ENCODE data around the gene CCDC8.
"Not testable (repeated sequence)": the region's sequence is repeated elsewhere in the genome, so short reads cannot be mapped to it uniquely, and the experiment has no call there.

CCDC8 gene

DNA sequence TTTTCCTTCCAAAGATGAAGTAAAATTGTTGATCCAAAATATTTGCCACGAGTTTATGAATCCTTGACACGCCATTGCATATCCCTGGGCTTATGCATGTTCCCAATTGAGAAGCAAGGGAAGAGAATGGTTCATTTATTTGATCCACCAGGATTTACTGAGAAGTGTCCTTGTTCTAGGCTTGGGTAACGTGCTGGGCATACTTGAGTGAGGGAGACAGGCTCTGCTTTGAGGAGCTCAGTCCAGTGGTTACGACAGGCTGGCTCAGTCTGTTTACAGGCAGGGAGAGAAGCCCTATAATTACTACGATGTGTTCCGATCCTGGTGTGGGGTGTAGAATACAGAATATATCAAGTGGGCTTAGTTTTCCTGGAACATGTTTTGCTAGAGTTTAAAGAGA lies 21.6 kb upstream of the CCDC8 start:
- no peak for TF ChIP-seq Cebpa-rat (IDR thresholded peaks at IDR 0.05)
- Histone ChIP-seq H3K4me3 (no peak overlapping the region), H3K9me3 (replicated peaks in 1 of 11) (no peaks in the 10 kb centered on the region; a peak in 1 of 22 replicates), H3K4me1 (peaks cover 0 to 18% (median 8%) of the 10 kb centered on the region in 10 experiments; a peak in 13 of 20 replicates), H3K36me3 (no peaks in the 10 kb centered on the region), H3K4me2 (no peak overlapping the region), H4K20me1 (no peaks in the 10 kb centered on the region), H3K27me3 (no peaks in the 10 kb centered on the region), H3K9ac (no peak overlapping the region), H3K27ac (no peak overlapping the region)

- H3K27ac ChIP-seq; H3K4me3 ChIP-seq; H4K20me1 ChIP-seq; H3K27me3 ChIP-seq; H3K4me2 ChIP-seq; H3K9ac ChIP-seq; H3K9me3 ChIP-seq (replicated peaks in 1 of 11); H3K36me3 ChIP-seq: not testable (repeated sequence)
- peaks cover 3 to 34% (median 20%) of the 10 kb centered on the region in 10 experiments; a peak in 18 of 20 replicates for H3K4me1 ChIP-seq
These were observed 20.1 kb upstream of the CCDC8 start for GRCh38 chr19:46433470-46433869.

- no peak overlapping the region for H3K4me3 ChIP-seq
- H3K27me3 ChIP-seq, result peaks cover 9 to 21% (median 16%) of the 10 kb centered on the region in 11 experiments
- no peak overlapping the region for H3K27ac ChIP-seq
- H3K9me3 ChIP-seq (replicated peaks in 1 of 11), result no peaks in the 10 kb centered on the region; a peak in 1 of 22 replicates
- H3K36me3 ChIP-seq, result no peaks in the 10 kb centered on the region
- peaks cover 6 to 46% (median 26%) of the 10 kb centered on the region in 10 experiments; a peak in 18 of 20 replicates for H3K4me1 ChIP-seq
- peaks cover 0 to 5% (median 0%) of the 10 kb centered on the region in 11 experiments; a peak in 1 of 22 replicates for H4K20me1 ChIP-seq
- no peak for TF ChIP-seq Cebpa-rat (IDR thresholded peaks at IDR 0.05)
- no peak overlapping the region for H3K9ac ChIP-seq
- peak overlapping the region in 3 of 11 experiments; percentile 7 to 25 (median 15); a peak in 1 of 22 replicates for H3K4me2 ChIP-seq
These were observed 18.5 kb upstream of the CCDC8 start for GRCh38 chr19:46431824-46432223.

DNA sequence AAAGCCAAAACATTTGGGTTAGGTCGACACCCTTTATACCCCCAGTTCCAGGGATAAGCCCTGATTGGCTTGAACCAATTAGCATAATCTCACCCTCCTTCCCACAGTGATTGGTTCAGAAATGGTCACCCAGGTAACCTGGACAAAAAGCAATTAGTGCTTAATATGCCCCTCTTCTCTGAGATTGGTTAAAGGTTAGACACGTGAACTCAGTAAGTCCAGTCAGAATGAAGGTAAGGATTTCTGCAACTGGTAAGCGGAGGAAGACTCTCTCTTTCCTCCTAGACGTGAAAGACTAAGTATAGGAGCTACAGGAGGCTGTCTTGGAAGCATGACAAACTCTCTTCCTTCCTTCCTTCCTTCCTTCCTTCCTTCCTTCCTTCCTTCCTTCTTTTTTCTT lies 16.6 kb upstream of the CCDC8 start:
- Histone ChIP-seq H3K36me3 (no peaks in the 10 kb centered on the region), H3K4me2 (peak overlapping the region in 7 of 11 experiments; percentile 3 to 60 (median 34); a peak in 11 of 22 replicates), H3K9me3 (replicated peaks in 1 of 11) (peaks cover 0 to 6% (median 0%) of the 10 kb centered on the region in 11 experiments; a peak in 2 of 22 replicates), H3K4me3 (no peak overlapping the region), H3K9ac (no peak overlapping the region), H3K27me3 (peaks cover 27 to 39% (median 34%) of the 10 kb centered on the region in 11 experiments), H3K27ac (no peak overlapping the region), H3K4me1 (peaks cover 6 to 49% (median 26%) of the 10 kb centered on the region in 10 experiments; a peak in 18 of 20 replicates), H4K20me1 (peaks cover 0 to 5% (median 0%) of the 10 kb centered on the region in 11 experiments; a peak in 2 of 22 replicates)
- TF ChIP-seq Cebpa-rat (IDR thresholded peaks at IDR 0.05), result no peak

DNA sequence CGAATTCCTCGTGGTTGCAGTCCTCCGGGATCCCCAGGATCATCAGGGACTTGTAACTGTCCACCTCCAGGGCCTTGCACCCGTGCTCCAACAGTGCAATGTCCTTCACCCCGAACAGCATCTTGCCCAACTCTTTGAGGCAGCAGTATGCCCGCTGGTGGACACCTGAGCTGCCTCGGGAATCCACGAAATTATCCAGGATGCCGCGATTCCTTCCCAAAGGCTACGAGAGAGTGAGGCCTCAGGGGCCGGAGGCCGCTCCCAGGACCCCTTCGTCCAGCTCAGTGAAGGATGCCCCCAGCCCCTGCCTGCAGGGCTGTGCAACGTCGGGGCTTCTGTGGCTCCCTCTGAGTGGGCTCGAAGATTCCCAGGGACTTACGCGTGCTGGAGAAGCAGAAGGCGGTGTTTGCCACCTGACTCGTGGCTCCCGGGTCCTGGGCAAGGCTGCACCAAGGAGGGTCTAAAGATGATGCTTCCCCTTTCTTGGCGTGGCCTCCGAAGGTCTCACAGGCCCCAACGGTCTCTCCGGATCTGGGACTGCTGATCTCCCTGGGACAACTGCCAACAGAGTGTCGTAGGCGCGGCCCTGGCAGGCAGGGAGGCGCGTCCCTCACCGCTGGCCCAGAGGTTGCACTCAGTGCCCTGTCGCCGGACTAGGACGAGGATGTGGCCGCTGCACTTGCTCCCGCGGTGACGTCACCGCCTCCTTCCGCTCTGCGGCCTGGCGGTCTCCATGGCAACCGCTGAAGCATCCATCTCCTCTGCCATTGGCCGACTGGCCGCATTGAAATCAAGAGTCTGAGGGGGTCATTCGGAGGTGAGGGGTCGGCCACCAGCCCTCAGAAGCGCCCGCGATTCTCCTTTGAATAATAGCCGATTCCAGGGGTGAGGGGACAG lies 15.1 kb upstream of the CCDC8 start, which contains the start of gene PNMA8C:
Gene PNMA8C, minus strand, starts transcription at position 698 of the 897 bp plus-strand sequence. Its CDS starts 577 bp downstream, at position 121.
- Histone ChIP-seq H3K9me3 (replicated peaks in 1 of 11) (peaks cover 0 to 6% (median 0%) of the 10 kb centered on the region in 11 experiments; a peak in 2 of 22 replicates), H3K4me1 (peaks cover 6 to 49% (median 26%) of the 10 kb centered on the region in 10 experiments; a peak in 18 of 20 replicates), H3K9ac (no peak within 1 kb of the TSS), H3K27me3 (peaks cover 27 to 43% (median 37%) of the 10 kb centered on the region in 11 experiments), H3K27ac (no peak within 1 kb of the TSS), H3K4me2 (peak within 1 kb of the TSS; percentile 32 to 76 (median 67); a peak in 21 of 22 replicates), H4K20me1 (peaks cover 0 to 5% (median 0%) of the 10 kb centered on the region in 11 experiments; a peak in 2 of 22 replicates), H3K4me3 (peak within 1 kb of the TSS in 2 of 10 experiments; percentile 7 to 14; a peak in 1 of 20 replicates), H3K36me3 (no peaks in the 10 kb centered on the region)
- TF ChIP-seq Cebpa-rat (IDR thresholded peaks at IDR 0.05), result no peak

DNA sequence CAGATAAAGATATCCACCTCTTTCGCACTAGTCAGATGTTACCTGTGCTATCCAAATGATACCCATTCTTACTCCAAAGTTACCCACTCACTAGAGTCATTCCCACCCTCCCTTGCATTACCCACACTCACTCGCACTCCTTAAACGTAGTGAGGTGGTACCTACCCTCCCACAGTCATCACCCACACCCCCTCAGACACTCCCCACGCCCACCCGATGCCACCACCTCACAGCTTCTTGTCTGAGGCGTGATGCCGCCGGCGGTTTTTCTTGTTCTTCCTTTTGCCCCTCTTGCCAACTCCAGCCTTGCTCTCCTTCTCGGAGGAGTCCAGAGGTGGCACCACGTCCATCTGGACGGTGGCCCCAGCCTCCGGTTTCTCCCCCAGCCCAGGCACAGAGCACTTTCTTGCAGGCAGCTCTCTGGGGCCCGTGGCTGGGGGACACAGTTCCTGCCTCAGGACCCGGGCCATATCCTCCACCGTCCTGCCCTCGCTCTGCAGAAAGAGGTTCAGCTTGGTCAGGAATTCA lies 14.2 kb upstream of the CCDC8 start:
- TF ChIP-seq Cebpa-rat (IDR thresholded peaks at IDR 0.05), result no peak
- H3K4me3 ChIP-seq, result no peak overlapping the region
- no peaks in the 10 kb centered on the region for H3K36me3 ChIP-seq
- no peak overlapping the region for H3K9ac ChIP-seq
- H3K4me1 ChIP-seq, result peaks cover 6 to 54% (median 28%) of the 10 kb centered on the region in 10 experiments; a peak in 18 of 20 replicates
- peaks cover 0 to 5% (median 0%) of the 10 kb centered on the region in 11 experiments; a peak in 2 of 22 replicates for H4K20me1 ChIP-seq
- peaks cover 0 to 6% (median 0%) of the 10 kb centered on the region in 11 experiments; a peak in 2 of 22 replicates for H3K9me3 ChIP-seq (replicated peaks in 1 of 11)
- peaks cover 27 to 43% (median 37%) of the 10 kb centered on the region in 11 experiments for H3K27me3 ChIP-seq
- H3K27ac ChIP-seq, result no peak overlapping the region
- H3K4me2 ChIP-seq, result peak overlapping the region in 6 of 11 experiments; percentile 11 to 75 (median 66); a peak in 6 of 22 replicates

DNA sequence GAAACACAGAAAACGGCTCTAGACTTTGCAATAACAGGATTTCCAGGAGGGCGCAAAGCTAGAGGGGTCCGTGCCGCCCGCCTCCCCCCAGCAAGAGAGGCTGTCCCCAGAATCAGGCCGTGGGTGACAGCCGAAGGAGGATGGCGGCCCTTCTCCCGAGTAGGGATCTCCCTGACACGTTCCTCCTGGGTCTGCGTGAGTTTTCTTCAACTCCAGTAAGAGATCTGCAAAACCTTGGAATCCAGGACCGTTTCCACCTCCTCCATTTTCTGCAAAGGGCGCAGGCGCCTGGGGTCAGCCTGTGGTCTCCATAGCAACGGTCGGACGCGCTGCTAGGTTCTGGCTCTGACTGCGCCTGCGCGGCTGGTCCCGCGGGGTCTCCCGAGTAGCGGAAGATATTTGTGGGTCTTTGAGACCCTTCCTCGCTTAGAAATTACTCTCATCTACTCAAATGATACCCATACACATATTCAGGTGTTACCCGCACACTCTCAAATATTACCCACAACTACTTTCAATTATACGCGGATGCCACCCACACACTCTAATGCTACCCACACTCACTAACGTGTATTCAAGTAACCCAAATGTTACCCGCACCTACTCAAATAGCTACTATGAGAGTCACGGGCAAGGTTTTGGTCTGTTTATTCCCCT lies 13.3 kb upstream of the CCDC8 start:
- H3K9me3 ChIP-seq (replicated peaks in 1 of 11), result peaks cover 0 to 6% (median 0%) of the 10 kb centered on the region in 11 experiments; a peak in 2 of 22 replicates
- no peak overlapping the region for H3K27ac ChIP-seq
- no peak for TF ChIP-seq Cebpa-rat (IDR thresholded peaks at IDR 0.05)
- H3K4me2 ChIP-seq, result peak overlapping the region in 2 of 11 experiments; percentile 6 to 7; a peak in 1 of 22 replicates
- H3K4me1 ChIP-seq, result peaks cover 6 to 55% (median 27%) of the 10 kb centered on the region in 10 experiments; a peak in 18 of 20 replicates
- peaks cover 27 to 43% (median 37%) of the 10 kb centered on the region in 11 experiments for H3K27me3 ChIP-seq
- H3K9ac ChIP-seq, result no peak overlapping the region
- H3K36me3 ChIP-seq, result no peaks in the 10 kb centered on the region
- peaks cover 0 to 5% (median 0%) of the 10 kb centered on the region in 11 experiments; a peak in 2 of 22 replicates for H4K20me1 ChIP-seq
- H3K4me3 ChIP-seq, result no peak overlapping the region

DNA sequence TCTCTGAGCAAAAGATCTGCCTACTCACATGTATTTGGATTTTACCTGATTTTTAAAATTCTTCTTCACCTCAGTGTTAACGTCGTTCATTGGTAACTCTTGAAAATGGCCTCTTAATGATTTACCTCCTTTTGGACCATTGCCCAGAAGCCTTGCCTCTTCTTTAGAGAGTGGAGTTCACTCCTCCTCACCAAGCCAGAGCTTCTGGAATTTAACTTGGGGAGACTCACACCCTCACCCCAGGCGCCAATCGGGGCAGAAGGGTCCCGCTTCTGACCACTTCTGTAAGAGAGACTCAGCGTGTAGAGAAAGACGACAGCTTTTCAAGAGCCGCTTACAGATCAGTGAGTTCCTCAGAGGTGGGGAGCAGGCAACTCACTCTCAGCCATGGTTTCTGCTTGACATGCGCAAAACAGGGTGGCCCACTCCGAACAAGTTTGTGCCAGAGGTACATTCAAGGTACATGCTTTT lies 12.7 kb upstream of the CCDC8 start:
- peaks cover 0 to 6% (median 0%) of the 10 kb centered on the region in 11 experiments; a peak in 2 of 22 replicates for H3K9me3 ChIP-seq (replicated peaks in 1 of 11)
- peaks cover 0 to 5% (median 0%) of the 10 kb centered on the region in 11 experiments; a peak in 2 of 22 replicates for H4K20me1 ChIP-seq
- TF ChIP-seq Cebpa-rat (IDR thresholded peaks at IDR 0.05), result no peak
- H3K4me1 ChIP-seq, result peaks cover 6 to 54% (median 27%) of the 10 kb centered on the region in 10 experiments; a peak in 18 of 20 replicates
- H3K27ac ChIP-seq, result no peak overlapping the region
- no peak overlapping the region for H3K9ac ChIP-seq
- H3K36me3 ChIP-seq, result no peaks in the 10 kb centered on the region
- H3K4me2 ChIP-seq, result no peak overlapping the region
- peaks cover 27 to 43% (median 37%) of the 10 kb centered on the region in 11 experiments for H3K27me3 ChIP-seq
- H3K4me3 ChIP-seq, result no peak overlapping the region

All from BLaER1 treated with 17β-estradiol and CSF1 and Interleukin-3, amounts not matched to agents 10 nM and 100 nM (cell line).